Pancreas (tissue), 10 donors: ENCODE measurements around the gene HDDC3. TPM values are rescaled to one million over a fixed set of nuclear protein-coding genes. Genes with fewer than 3 reads are reported as not detected.
A peak's percentile ranks its signal among the peaks of the same experiment; 100 is the strongest.

Experiments used
- ATAC-seq, 4 donors: fragments of 200-7000 bp; cut with Tn5 transposase; one replicate each; pipeline versions ENCODE4 v1.8.0 to v1.9.1; 2020; ENCODE audit warnings: mild to moderate bottlenecking in 4 of 4, moderate library complexity in 4 of 4
- DNase-seq, 6 donors: peaks; one replicate each; pipeline ENCODE4 v3.0.0-alpha.2; 2020
- FAIRE-seq: peaks from 2 replicates; lab custom pipeline; 2012; peaks lifted over from hg19 to GRCh38; lab: Jason Lieb, UNC
- H3K27ac ChIP-seq, 4 donors: fragments of 200-600 bp; sonication (generic); 1 replicate in 3 of 4; 2 replicates in 1 of 4; pipeline versions ENCODE4 v1.5.0 to v1.8.0; 2020
- H3K27me3 ChIP-seq, 4 donors: fragments of 200-600 bp; one replicate each; pipeline ENCODE4 v1.8.0; 2021
- H3K36me3 ChIP-seq, 3 donors: fragments of 200-600 bp; sonication (generic) in 1 of 3; one replicate each; pipeline versions ENCODE4 v1.5.0 to v1.8.0; 2020 to 2021
- H3K4me1 ChIP-seq, 3 donors: fragments of 200-600 bp; one replicate each; pipeline ENCODE4 v1.8.0; 2021
- H3K4me3 ChIP-seq, 4 donors: fragments of 200-600 bp; sonication (generic) in 2 of 4; one replicate each; pipeline versions ENCODE4 v1.5.0 to v1.8.0; 2020 to 2021
- H3K9me3 ChIP-seq, 4 donors: fragments of 200-600 bp; one replicate each; pipeline ENCODE4 v1.8.0; 2021
- WGBS, 2 donors: extraction: QIAGEN DNeasy Blood & Tissue Kit; methylation state at CpG; one replicate each; pipeline ENCODE4 v1.1.7; 2013; 5-methylcytosine and 5-hydroxymethylcytosine counted together
- intact Hi-C, 3 donors: fragments of 100-400 bp; cut with DNase I; formaldehyde crosslinking; loops; one replicate each; pipeline versions ENCODE4 v1.11.1 to v1.14.2; 2022
- polyA plus RNA-seq, 2 donors: library from polyadenylated mRNA; stranded (reverse); fragments of 200-250 nt; gene quantifications; one replicate each; pipeline ENCODE4 v1.2.3, GENCODE V29; 2013
- total RNA-seq, 6 donors: library from RNA; stranded (reverse); fragmentation: NEBNext Ultra II Directional in 4 of 6; extraction: Animal tissue kit (Norgen Biotek cat#: 25700) in 4 of 6; gene quantifications; one replicate each; pipeline versions ENCODE4 v1.2.1 to v1.2.4, GENCODE V29; 2021 to 2023
- TF ChIP-seq, protein P1 (sequence below), 4 donors: fragments of 200-600 bp; sonication (generic) in 3 of 4; IDR thresholded peaks; one replicate each; pipeline versions ENCODE4 v1.5.0 to v1.8.0; 2021; ENCODE audit warnings: antibody characterized with exemption in 4 of 4
- donor health status: healthy with polysubstance abuse.
- donor health status: DM: no; HTN: no; CAD: no; lungs with moderate emphysema.
- donor health status: DM: no; HTN: no; CAD: no.
- donor health status: control.
- donor health status: control.
- donor health status: Bipolar disorder and iron deficiency.
- donor health status: DM: yes; HTN: yes; CAD: no.
- donor health status: DM: no; HTN: no; CAD: no.
- donor health status: DM: no; HTN: no; CAD: no.
- donor health status: DM: yes; HTN: yes; CAD: no.

HDDC3 gene
- total and polyA plus RNA-seq, 8 donors, result 10.3 to 20.9 (median 15.0) TPM

DNA sequence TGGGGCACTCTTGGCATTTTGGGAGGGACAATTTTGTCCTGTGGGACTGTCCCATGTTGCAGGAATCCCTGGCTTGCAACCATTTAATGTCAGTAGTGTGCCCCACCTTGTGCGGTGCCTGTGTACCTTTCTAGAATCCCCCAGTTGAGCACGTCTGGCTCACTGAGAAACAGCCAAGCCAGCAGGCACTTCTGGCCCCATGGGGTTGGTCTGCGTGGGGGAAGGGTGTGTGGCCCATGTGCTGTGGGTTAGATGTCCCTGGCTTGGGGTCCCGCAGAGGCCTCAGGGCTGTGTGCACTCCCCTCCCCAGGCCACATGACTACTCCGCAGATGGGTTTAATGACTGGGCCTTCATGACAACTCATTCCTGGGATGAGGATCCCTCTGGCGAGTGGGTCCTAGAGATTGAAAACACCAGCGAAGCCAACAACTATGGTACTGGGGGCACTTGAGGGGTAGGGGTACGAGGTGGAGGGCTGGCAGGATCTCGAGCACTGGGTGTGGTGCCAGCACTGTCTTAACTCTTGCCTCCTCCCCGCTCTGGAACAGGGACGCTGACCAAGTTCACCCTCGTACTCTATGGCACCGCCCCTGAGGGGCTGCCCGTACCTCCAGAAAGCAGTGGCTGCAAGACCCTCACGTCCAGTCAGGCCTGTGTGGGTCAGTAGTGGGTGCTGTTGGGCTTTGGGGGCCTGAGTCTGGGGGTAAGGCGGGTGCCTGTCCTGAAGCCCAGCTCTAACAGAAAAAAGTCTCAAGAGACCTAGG, 51.8 kb downstream of the HDDC3 start:
- Histone ChIP-seq H3K4me1 (peaks cover 0 to 15% (median 0%) of the 10 kb centered on the region in 3 donors), H3K9me3 (no peaks in the 10 kb centered on the region), H3K27ac (no peak overlapping the region), H3K27me3 (no peaks in the 10 kb centered on the region), H3K4me3 (no peak overlapping the region), H3K36me3 (peaks cover 14 to 66% (median 61%) of the 10 kb centered on the region in 3 donors)
- WGBS, 2 donors, result 86 to 94% methylated on average over 16 of the region's 16 CpGs
- ATAC-seq (no peak), DNase-seq (peak in 1 of 6 donors; percentile 40), FAIRE-seq (no peak)
- intact Hi-C loops, result no loop called here
- TF ChIP-seq, protein P1, sequence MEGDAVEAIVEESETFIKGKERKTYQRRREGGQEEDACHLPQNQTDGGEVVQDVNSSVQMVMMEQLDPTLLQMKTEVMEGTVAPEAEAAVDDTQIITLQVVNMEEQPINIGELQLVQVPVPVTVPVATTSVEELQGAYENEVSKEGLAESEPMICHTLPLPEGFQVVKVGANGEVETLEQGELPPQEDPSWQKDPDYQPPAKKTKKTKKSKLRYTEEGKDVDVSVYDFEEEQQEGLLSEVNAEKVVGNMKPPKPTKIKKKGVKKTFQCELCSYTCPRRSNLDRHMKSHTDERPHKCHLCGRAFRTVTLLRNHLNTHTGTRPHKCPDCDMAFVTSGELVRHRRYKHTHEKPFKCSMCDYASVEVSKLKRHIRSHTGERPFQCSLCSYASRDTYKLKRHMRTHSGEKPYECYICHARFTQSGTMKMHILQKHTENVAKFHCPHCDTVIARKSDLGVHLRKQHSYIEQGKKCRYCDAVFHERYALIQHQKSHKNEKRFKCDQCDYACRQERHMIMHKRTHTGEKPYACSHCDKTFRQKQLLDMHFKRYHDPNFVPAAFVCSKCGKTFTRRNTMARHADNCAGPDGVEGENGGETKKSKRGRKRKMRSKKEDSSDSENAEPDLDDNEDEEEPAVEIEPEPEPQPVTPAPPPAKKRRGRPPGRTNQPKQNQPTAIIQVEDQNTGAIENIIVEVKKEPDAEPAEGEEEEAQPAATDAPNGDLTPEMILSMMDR (IDR thresholded peaks at IDR 0.05), result no peak

Other genes with a start within 250 kb of the HDDC3 start
- gene BLM, start 215.2 kb downstream of the HDDC3 start, total RNA-seq, result 1 to 10 TPM in 1 of 6 donors, under 1 TPM in 4, not detected in 1; 0.12 to 1.1 (median 0.88) TPM
- under 1 TPM; 0.54 to 0.65 TPM for gene BLM, start 215.2 kb downstream of the HDDC3 start, polyA plus RNA-seq
- 100 to 1,000 TPM in 3 of 6 donors, 10 to 100 TPM in 3; 50.3 to 106 (median 98.8) TPM for gene FURIN, start 64.0 kb downstream of the HDDC3 start, total RNA-seq
- 10 to 100 TPM; 52.5 to 67.7 TPM for gene FURIN, start 64.0 kb downstream of the HDDC3 start, polyA plus RNA-seq
- gene FES, start 48.0 kb downstream of the HDDC3 start, total RNA-seq, result 10 to 100 TPM in 1 of 6 donors, 1 to 10 TPM in 5; 3.9 to 23.0 (median 8.6) TPM
- gene FES, start 48.0 kb downstream of the HDDC3 start, polyA plus RNA-seq, result 10 to 100 TPM; 24.4 to 26.5 TPM
- gene MAN2A2, start 29.2 kb downstream of the HDDC3 start, total RNA-seq, result 10 to 100 TPM; 56.6 to 88.2 (median 67.7) TPM
- 100 to 1,000 TPM in 1 of 2 donors, 10 to 100 TPM in 1; 57.2 to 118 TPM for gene MAN2A2, start 29.2 kb downstream of the HDDC3 start, polyA plus RNA-seq
- 10 to 100 TPM; 29.2 to 50.7 (median 32.2) TPM for gene UNC45A, start 2.7 kb upstream of the HDDC3 start, total RNA-seq
- 10 to 100 TPM; 50.0 to 51.3 TPM for gene UNC45A, start 2.7 kb upstream of the HDDC3 start, polyA plus RNA-seq
- 10 to 100 TPM in 1 of 6 donors, 1 to 10 TPM in 5; 6.6 to 12.2 (median 7.8) TPM for gene RCCD1, start 22.3 kb upstream of the HDDC3 start, total RNA-seq
- gene RCCD1, start 22.3 kb upstream of the HDDC3 start, polyA plus RNA-seq, result 10 to 100 TPM in 1 of 2 donors, 1 to 10 TPM in 1; 9.0 to 11.9 TPM
- 1 to 10 TPM; 3.9 to 5.8 (median 4.8) TPM for gene PRC1, start 62.0 kb upstream of the HDDC3 start, total RNA-seq
- gene PRC1, start 62.0 kb upstream of the HDDC3 start, polyA plus RNA-seq, result 10 to 100 TPM in 1 of 2 donors, 1 to 10 TPM in 1; 5.1 to 12.7 TPM
- 1 to 10 TPM; 4.2 to 8.8 (median 5.9) TPM for gene VPS33B, start 90.0 kb upstream of the HDDC3 start, total RNA-seq
- 10 to 100 TPM; 11.6 to 18.9 TPM for gene VPS33B, start 90.0 kb upstream of the HDDC3 start, polyA plus RNA-seq
- gene SV2B, start 167.7 kb upstream of the HDDC3 start, total RNA-seq, result 10 to 100 TPM in 1 of 6 donors, 1 to 10 TPM in 5; 3.6 to 11.3 (median 6.5) TPM
- gene SV2B, start 167.7 kb upstream of the HDDC3 start, polyA plus RNA-seq, result 1 to 10 TPM in 1 of 2 donors, under 1 TPM in 1; 0.53 to 2.7 TPM